Activated T-cell treated with anti-CD3 and anti-CD28 coated beads, Interleukin-2, amount 50 U/mL, for 1 hour (primary cell): ENCODE results near the gene HECTD4.

Experiments
- DNase-seq: peaks from one replicate; pipeline ENCODE4 v3.0.0-alpha.2; 2020

Gene HECTD4

DNA sequence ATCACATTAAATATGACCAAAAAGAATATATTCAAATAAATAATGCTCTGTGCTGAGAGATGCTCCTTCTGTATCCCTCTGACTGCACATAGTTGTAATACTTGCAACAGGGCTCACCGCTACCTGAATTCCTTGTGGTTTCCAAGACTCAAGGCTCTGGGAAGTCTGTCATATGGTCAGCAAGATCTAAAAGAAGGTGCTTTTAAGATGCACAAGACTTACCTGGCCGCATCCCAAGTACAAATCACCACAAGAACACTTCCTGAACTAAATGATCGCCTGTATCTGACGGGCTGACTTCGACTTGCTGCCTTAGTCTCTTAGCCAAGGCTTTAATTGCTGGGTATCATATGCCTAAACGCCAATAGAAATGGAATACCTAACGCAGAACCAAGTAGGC, 67.2 kb downstream of the HECTD4 start:
- no peak for DNase-seq

- DNase-seq, result no peak
Observed at GRCh38 chr12:112309797-112310196, 72.4 kb downstream of the HECTD4 start.

GRCh38 chr12:112308652-112309051, 73.6 kb downstream of the HECTD4 start:
- no peak for DNase-seq

- DNase-seq, result no peak
Observed at GRCh38 chr12:112308161-112308560, 74.1 kb downstream of the HECTD4 start.

- no peak for DNase-seq
Observed at GRCh38 chr12:112307317-112308011, 74.8 kb downstream of the HECTD4 start.

GRCh38 chr12:112305951-112306350, 76.3 kb downstream of the HECTD4 start:
- DNase-seq, result no peak

DNA sequence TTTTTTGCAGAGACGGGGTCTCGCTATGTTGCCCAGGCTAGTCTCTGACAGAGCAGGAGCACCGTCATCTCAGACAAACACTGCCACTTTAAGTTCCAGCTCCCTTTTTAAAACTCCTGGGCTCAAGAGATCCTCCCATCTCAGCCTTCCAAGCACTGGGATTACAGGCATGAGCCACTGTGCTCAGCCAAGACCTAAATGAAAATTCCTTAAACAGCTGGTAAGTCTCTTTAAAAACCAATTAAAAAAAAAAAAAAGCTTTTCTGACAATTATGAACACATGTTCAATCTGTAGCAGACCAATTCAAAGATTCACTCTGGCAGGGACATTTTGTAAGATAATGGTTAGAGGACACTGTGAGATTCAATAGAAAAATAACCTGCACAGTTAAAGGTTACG, 77.8 kb downstream of the HECTD4 start:
- DNase-seq, result no peak

GRCh38 chr12:112303799-112304198, 78.4 kb downstream of the HECTD4 start:
- DNase-seq, result no peak

GRCh38 chr12:112303004-112303403, 79.2 kb downstream of the HECTD4 start:
- no peak for DNase-seq

- no peak for DNase-seq
Observed at GRCh38 chr12:112299704-112300103, 82.5 kb downstream of the HECTD4 start.

- no peak for DNase-seq
Observed at GRCh38 chr12:112297188-112297587, 85.0 kb downstream of the HECTD4 start.

- DNase-seq, result no peak
Observed at GRCh38 chr12:112296183-112296582, 86.0 kb downstream of the HECTD4 start.

DNA sequence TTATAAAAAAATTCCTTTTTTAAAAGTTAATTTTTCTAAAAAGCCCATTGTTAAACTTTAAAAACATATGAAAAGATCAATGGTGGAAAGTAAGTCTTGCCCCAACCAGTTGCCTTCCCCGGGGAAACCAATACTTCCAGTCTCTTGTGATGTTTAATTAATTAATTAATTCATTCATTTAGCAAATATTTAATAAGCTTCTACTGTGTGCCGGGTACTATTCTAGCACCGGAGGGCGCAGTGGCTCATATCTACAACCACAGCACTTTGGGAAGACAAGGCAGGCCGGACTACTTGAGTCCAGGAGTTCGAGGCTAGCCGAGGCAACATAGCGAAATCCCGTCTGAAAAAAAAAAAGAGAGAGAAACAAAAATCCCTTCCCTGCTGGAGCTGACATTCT, 87.4 kb downstream of the HECTD4 start:
- no peak for DNase-seq

- no peak for DNase-seq
Observed at GRCh38 chr12:112288638-112289037, 93.6 kb downstream of the HECTD4 start.

- no peak for DNase-seq
Observed at GRCh38 chr12:112285600-112286401, 96.4 kb downstream of the HECTD4 start.

GRCh38 chr12:112283546-112283945, 98.7 kb downstream of the HECTD4 start:
- DNase-seq, result no peak

- no peak for DNase-seq
Observed at GRCh38 chr12:112282920-112283319, 99.3 kb downstream of the HECTD4 start.

DNA sequence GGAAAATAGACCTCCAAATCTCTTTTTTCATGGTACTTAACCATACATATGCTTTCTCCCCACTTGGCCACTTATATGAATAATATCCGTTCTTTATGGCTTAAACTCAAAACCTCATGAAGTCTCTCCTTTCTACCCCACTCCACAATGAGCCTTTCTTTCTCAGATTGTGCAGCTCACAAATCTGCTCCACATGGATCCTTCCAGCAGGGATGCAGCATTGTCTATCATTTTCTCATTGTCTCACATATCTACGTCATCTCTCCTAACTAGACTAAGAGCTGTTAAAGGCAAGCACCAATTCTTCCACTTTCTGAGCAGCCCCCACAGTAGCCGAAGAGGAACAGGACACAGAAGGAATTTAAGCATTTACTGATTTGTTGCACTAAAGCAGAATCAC, 106.4 kb downstream of the HECTD4 start:
- DNase-seq, result no peak

DNA sequence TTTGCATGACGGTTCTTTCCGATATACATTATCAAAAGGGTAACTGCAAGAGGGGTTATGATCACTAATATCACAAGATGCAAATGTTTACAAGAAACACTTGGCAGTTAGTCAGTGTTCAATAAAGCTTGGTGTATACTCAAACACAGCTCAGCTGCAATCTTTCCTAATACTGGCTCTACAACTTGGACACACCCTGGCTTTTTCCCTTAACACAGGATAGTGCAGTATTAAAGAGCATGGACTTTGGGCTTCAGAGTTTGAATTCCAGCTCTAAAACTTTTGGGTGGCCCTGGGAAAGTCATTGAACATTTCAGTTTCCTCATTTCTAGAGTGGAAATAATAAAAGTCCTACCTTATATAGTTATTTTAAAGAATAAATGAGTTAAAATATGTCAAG, 107.0 kb downstream of the HECTD4 start:
- no peak for DNase-seq

GRCh38 chr12:112270673-112271072, 111.6 kb downstream of the HECTD4 start:
- no peak for DNase-seq

DNA sequence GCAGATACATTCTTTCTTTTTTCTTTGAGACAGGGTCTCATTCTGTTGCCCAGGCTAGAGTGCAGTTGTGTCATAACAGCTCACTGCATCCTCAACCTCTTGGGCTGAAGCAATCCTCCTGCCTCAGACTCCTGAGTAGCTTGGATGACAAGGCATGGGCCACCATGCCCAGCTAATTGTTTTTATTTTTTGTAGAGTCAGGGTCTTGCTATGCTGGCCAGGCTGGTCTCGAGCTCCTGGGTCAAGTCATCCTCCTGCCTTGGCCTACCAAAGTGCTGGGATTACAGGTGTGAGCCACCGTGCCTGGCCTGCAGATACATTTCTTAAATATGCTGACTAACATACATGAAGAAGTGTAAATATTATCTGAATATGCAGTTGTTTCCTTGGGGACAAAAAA, 115.8 kb downstream of the HECTD4 start:
- no peak for DNase-seq

DNA sequence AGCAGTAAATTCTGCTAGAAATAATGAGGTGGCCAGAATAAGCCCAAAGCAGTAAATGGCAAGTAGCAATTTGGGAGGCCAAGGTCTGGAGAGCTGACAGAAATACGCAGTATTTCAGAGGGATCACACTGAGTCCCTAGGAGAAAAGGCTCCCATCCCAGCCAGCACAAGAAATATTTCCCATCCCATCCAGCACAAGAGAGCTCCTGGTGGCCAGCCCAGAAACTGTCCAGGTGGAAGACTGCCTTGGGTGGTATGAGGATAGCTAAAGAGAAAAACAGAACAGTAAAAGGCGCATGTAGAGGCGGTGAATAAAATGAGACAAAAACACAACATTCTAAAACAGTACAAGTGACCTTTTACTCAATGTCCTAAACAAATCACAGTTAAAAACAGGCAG, 120.7 kb downstream of the HECTD4 start:
- DNase-seq, result no peak

DNA sequence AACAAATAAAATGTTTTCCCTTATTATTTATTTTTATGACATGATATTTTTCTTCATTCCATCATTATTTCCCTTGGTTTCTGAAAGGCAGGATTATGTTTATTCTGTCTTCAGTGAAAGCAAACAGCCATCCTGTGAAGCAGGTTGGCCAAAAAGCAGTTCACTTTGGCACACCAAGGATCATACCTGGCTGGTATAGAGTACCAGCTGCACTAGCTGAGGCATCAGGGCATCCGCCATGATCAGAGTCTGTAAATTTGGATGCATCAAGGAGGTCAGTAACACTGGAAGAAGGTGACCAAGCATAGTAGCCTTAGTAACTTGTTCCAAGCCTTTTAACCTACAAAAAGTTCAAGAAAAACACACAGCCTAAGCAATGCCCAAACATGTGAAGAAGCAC, 123.3 kb downstream of the HECTD4 start:
- DNase-seq, result no peak

DNA sequence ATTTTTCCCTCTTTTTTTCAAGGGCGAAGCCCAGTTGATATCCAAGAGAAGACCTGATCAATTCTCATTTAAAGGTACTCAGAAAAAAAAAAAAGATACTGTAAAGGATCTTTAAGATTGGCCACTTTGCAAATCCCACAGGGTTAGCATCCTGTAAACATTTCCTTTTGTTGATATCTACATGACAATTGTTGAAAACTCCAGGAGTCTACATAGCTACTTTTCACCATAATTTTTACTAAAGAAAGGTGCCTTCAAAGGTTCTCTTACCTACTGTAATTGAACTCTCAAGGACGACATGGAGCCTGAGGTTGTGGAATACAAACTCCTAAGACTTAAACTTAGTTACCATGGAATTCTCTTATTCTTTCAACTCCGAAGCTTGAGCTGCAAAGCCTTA, 125.5 kb downstream of the HECTD4 start:
- DNase-seq, result no peak

DNA sequence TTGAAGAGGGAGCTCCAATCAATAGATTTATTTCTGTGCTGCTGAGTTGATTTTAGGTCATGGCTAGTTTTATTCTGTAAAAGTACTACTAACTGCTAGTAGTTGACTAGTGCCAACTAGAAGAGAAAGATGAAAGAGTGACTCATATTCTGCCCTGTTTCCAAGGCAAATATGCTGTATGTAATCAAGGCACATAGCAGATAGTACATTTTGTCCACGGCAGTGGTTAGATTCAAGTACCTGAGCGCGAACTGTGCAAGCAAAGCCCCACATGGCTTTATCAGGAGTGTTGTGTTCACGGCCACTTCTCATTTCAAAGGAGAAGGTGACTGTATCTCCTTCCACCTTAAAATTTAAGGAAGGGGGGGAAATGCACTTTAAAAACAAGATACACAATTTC, 130.0 kb downstream of the HECTD4 start:
- DNase-seq, result no peak
